ENCODE measurements around the gene SULT1C2. TPM values are rescaled to one million over a fixed set of nuclear protein-coding genes. Genes with fewer than 3 reads are reported as not detected.
"Not testable (repeated sequence)": the region's sequence is repeated elsewhere in the genome, so short reads cannot be mapped to it uniquely, and the experiment has no call there.

SULT1C2 gene
- total RNA-seq, 1 experiment from 2014 or later, result 3.0 TPM

DNA sequence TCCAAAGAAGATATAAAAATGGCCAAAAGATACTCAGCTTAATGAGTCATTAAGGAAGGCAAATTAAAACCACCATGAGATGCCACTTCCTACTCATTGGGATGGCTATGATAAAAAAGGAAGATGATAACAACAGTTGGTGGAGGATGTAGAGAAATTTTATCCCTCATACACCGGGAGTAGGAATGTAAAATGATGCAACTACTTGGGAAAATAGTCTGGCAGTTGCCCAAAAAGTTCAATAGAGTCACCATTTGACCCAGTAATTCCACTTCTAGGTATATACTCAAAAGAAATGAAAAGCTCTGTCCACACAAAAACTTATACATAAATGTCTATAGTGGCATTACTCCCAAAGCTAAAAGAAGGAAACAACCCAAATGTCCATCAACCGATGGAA, 10.1 kb upstream of the SULT1C2 start:
- no peaks in the 10 kb centered on the region for H3K79me2 ChIP-seq (ENCODE audit: low read depth)
- no peaks in the 10 kb centered on the region for H3F3A ChIP-seq (ENCODE audit: insufficient read depth, low read depth)
- no peak overlapping the region for H3K27ac ChIP-seq
- TF ChIP-seq, protein P1, sequence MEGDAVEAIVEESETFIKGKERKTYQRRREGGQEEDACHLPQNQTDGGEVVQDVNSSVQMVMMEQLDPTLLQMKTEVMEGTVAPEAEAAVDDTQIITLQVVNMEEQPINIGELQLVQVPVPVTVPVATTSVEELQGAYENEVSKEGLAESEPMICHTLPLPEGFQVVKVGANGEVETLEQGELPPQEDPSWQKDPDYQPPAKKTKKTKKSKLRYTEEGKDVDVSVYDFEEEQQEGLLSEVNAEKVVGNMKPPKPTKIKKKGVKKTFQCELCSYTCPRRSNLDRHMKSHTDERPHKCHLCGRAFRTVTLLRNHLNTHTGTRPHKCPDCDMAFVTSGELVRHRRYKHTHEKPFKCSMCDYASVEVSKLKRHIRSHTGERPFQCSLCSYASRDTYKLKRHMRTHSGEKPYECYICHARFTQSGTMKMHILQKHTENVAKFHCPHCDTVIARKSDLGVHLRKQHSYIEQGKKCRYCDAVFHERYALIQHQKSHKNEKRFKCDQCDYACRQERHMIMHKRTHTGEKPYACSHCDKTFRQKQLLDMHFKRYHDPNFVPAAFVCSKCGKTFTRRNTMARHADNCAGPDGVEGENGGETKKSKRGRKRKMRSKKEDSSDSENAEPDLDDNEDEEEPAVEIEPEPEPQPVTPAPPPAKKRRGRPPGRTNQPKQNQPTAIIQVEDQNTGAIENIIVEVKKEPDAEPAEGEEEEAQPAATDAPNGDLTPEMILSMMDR (conservative IDR thresholded peaks at IDR 0.05), result no peak
- no peak for TF ChIP-seq EZH2 (IDR thresholded peaks at IDR 0.05; ENCODE audit: low read depth)
- DNase-seq, result no peak
- H3K4me1 ChIP-seq (replicated peaks; ENCODE audit: insufficient read depth), result no peaks in the 10 kb centered on the region
- BruUV-seq (replicated peaks), result no TSS peak
- no peak overlapping the region for H3K4me2 ChIP-seq
- intact Hi-C loops (cut with micrococcal nuclease; ENCODE audit: unreplicated experiment), result no loop called here
- H3K27me3 ChIP-seq (ENCODE audit: insufficient read depth, low read depth), result no peaks in the 10 kb centered on the region
- H2AFZ ChIP-seq, result no peak overlapping the region
- H3K9me2 ChIP-seq (ENCODE audit: insufficient read depth), result no peaks in the 10 kb centered on the region
- H3K9me3 ChIP-seq (ENCODE audit: insufficient read depth, low read depth), result no peaks in the 10 kb centered on the region
- POLR2A ChIA-PET (ENCODE audit: unreplicated experiment), result no interaction called here
- H3K36me3 ChIP-seq (ENCODE audit: low read depth), result no peaks in the 10 kb centered on the region
- no peaks in the 10 kb centered on the region for H4K20me1 ChIP-seq (ENCODE audit: insufficient read depth)
- CTCF ChIA-PET, result interaction anchor here (0.7 kb wide), 1 partner anchor 77 kb away, joined by 3 read pairs; no protein-coding TSS in a partner anchor
- no peak overlapping the region for H3K4me3 ChIP-seq

DNA sequence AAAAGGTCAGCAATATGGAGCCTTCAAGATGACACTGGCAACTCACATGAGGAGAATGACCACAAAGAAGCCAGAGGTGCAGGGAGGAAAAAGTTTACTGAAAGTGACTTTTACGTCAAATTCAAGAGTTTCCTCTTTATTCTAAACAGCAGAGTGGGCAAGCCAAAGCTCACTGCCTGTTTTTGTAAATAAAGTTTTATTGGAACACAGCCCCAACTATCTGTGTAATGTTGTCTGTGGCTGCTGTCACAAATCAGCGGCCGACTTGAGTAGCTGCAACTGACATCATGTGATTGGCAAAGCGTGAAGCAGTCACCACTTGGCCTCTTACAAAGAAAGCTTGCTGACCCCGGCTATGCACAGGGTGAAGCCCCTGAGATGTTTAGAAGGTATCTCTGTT, 9.2 kb upstream of the SULT1C2 start:
- TF ChIP-seq EZH2 (IDR thresholded peaks at IDR 0.05; ENCODE audit: low read depth), result no peak
- TF ChIP-seq, protein P1 (conservative IDR thresholded peaks at IDR 0.05), result no peak
- Histone ChIP-seq H3K4me1 (replicated peaks; ENCODE audit: insufficient read depth) (no peaks in the 10 kb centered on the region), H3K36me3 (ENCODE audit: low read depth) (no peaks in the 10 kb centered on the region), H3K9me2 (ENCODE audit: insufficient read depth) (no peaks in the 10 kb centered on the region), H3K4me2 (no peak overlapping the region), H3K27ac (no peak overlapping the region), H3K4me3 (no peak overlapping the region), H3K9me3 (ENCODE audit: insufficient read depth, low read depth) (no peaks in the 10 kb centered on the region), H3F3A (ENCODE audit: insufficient read depth, low read depth) (no peaks in the 10 kb centered on the region), H4K20me1 (ENCODE audit: insufficient read depth) (no peaks in the 10 kb centered on the region), H3K79me2 (ENCODE audit: low read depth) (no peaks in the 10 kb centered on the region), H3K27me3 (ENCODE audit: insufficient read depth, low read depth) (no peaks in the 10 kb centered on the region), H2AFZ (no peak overlapping the region)
- intact Hi-C loops (cut with micrococcal nuclease; ENCODE audit: unreplicated experiment), result no loop called here
- ChIA-PET CTCF (no interaction called here), POLR2A (ENCODE audit: unreplicated experiment) (no interaction called here)
- no TSS peak for BruUV-seq (replicated peaks)
- no peak for DNase-seq

DNA sequence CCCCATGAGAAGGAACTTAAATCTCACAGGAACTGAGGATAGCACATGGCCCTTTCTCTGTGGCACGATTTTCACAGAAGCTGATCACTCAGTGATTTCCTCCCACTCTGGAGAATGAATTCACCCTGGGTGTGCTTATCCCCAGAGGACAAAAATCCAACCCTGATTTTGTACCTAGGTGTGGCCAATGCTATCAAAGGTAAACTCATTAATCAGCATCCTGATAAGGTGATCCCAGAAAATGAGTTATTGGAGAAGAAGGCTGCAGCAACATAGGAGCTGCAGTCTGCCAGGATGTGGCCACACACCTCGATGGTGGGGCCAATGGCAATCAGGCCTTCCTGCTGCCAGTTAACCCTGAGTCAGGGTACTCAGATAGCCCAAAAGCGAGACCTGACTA, 8.2 kb upstream of the SULT1C2 start:
- Histone ChIP-seq H3K36me3 (ENCODE audit: low read depth) (no peaks in the 10 kb centered on the region), H3K9me3 (ENCODE audit: insufficient read depth, low read depth) (no peaks in the 10 kb centered on the region), H3K79me2 (ENCODE audit: low read depth) (no peaks in the 10 kb centered on the region), H3K4me3 (no peak overlapping the region), H3K4me2 (no peak overlapping the region), H3K9me2 (ENCODE audit: insufficient read depth) (no peaks in the 10 kb centered on the region), H3K4me1 (replicated peaks; ENCODE audit: insufficient read depth) (no peaks in the 10 kb centered on the region), H3K27ac (no peak overlapping the region), H2AFZ (no peak overlapping the region), H3F3A (ENCODE audit: insufficient read depth, low read depth) (no peaks in the 10 kb centered on the region), H4K20me1 (ENCODE audit: insufficient read depth) (no peaks in the 10 kb centered on the region), H3K27me3 (ENCODE audit: insufficient read depth, low read depth) (no peaks in the 10 kb centered on the region)
- TF ChIP-seq, protein P1 (conservative IDR thresholded peaks at IDR 0.05), result no peak
- no peak for TF ChIP-seq EZH2 (IDR thresholded peaks at IDR 0.05; ENCODE audit: low read depth)
- POLR2A ChIA-PET (ENCODE audit: unreplicated experiment), result interaction anchor here (0.6 kb wide), 1 partner anchor 8 kb away, joined by 3 read pairs; no protein-coding TSS in a partner anchor
- no TSS peak for BruUV-seq (replicated peaks)
- intact Hi-C loops (cut with micrococcal nuclease; ENCODE audit: unreplicated experiment), result no loop called here
- CTCF ChIA-PET, result no interaction called here
- no peak for DNase-seq

DNA sequence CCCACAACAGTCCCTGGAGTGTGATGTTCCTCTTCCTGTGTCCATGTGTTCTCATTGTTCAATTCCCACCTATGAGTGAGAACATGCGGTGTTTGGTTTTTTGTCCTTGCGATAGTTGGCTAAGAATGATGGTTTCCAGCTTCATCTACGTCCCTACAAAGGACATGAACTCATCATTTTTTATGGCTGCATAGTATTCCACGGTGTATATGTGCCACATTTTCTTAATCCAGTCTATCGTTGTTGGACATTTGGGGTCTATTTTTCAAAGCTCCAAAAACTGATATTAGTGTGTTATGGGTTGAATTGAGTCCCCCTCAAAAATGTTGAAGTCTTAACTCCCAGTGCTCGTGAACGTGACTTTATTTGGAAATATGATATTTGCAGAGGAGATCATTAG, 4.1 kb upstream of the SULT1C2 start:
- H3F3A ChIP-seq (ENCODE audit: insufficient read depth, low read depth); intact Hi-C loops (cut with micrococcal nuclease; ENCODE audit: unreplicated experiment); H2AFZ ChIP-seq; H3K36me3 ChIP-seq (ENCODE audit: low read depth); H3K4me2 ChIP-seq; H3K79me2 ChIP-seq (ENCODE audit: low read depth); BruUV-seq (replicated peaks); H4K20me1 ChIP-seq (ENCODE audit: insufficient read depth); H3K27ac ChIP-seq; H3K4me3 ChIP-seq; CTCF ChIA-PET; H3K9me3 ChIP-seq (ENCODE audit: insufficient read depth, low read depth); DNase-seq; POLR2A ChIA-PET (ENCODE audit: unreplicated experiment); H3K27me3 ChIP-seq (ENCODE audit: insufficient read depth, low read depth); H3K9me2 ChIP-seq (ENCODE audit: insufficient read depth): not testable (repeated sequence)
- peaks cover 16% of the 10 kb centered on the region for H3K4me1 ChIP-seq (replicated peaks; ENCODE audit: insufficient read depth)

All from PC-9 (cell line).